ENCODE results near the gene FSIP1. TPM values are rescaled to one million over a fixed set of nuclear protein-coding genes. Genes with fewer than 3 reads are reported as not detected.

FSIP1 gene
- total and polyA plus RNA-seq, 9 of the 15 experiments (the other 6 are each of a cell fraction or from before 2014, with no cell fraction given): 0.07 to 0.51 (median 0.29) TPM

GRCh38 chr15:39782441-39783138 lies at the start of gene FSIP1 (continued):
- TF ChIP-seq TSHZ1 (CRISPR knock-in tag; IDR thresholded peaks at IDR 0.05): no peak
- no peak for TF ChIP-seq ATF6 (CRISPR knock-in tag; IDR thresholded peaks at IDR 0.05)
- no peak for TF ChIP-seq ZEB2 (IDR thresholded peaks at IDR 0.05)
- no peak for TF ChIP-seq ZNF232 (CRISPR knock-in tag; IDR thresholded peaks at IDR 0.05)
- TF ChIP-seq ZNF384 (IDR thresholded peaks at IDR 0.05; ENCODE audit: low read depth, low read length): no peak
- no peak for TF ChIP-seq NR1H2 (CRISPR knock-in tag; IDR thresholded peaks at IDR 0.05)
- TF ChIP-seq NCOA6 (IDR thresholded peaks at IDR 0.05): no peak
- no peak for TF ChIP-seq SNIP1 (IDR thresholded peaks at IDR 0.05; ENCODE audit: low read depth)
- no peak for TF ChIP-seq HINFP (tag; conservative IDR thresholded peaks at IDR 0.05; ENCODE audit: low read depth)
- no peak for TF ChIP-seq XRCC4 (IDR thresholded peaks at IDR 0.05; ENCODE audit: extremely low read depth, insufficient read depth, insufficient read length)
- TF ChIP-seq EP400 (IDR thresholded peaks at IDR 0.05): peak; percentile 65
- TF ChIP-seq CCNT2 (IDR thresholded peaks at IDR 0.05; ENCODE audit: borderline replicate concordance, extremely low read depth, insufficient read length, low read depth, low read length): no peak
- no peak for TF ChIP-seq GATAD2A (IDR thresholded peaks at IDR 0.05)
- peak; percentile 90 for TF ChIP-seq POLR2G (IDR thresholded peaks at IDR 0.05; ENCODE audit: low read depth, low read length)
- TF ChIP-seq LEF1 (IDR thresholded peaks at IDR 0.05): no peak
- TF ChIP-seq ZNF431 (CRISPR knock-in tag; IDR thresholded peaks at IDR 0.05): no peak
- no peak for TF ChIP-seq FOXJ3 (CRISPR knock-in tag; IDR thresholded peaks at IDR 0.05)
- peak; percentile 76 for TF ChIP-seq CC2D1A (IDR thresholded peaks at IDR 0.05)
- 0 out of 2 replicates have a peak, but pooled peaks have one; percentile 32 for TF ChIP-seq GTF2E2 (tag; IDR thresholded peaks at IDR 0.05)
- TF ChIP-seq MCM2 (IDR thresholded peaks at IDR 0.05; ENCODE audit: low read depth): no peak
- TF ChIP-seq HDAC8 (tag; IDR thresholded peaks at IDR 0.05): no peak
- no peak for TF ChIP-seq STAT5B (CRISPR knock-in tag; IDR thresholded peaks at IDR 0.05)
- peak; percentile 87 for TF ChIP-seq KDM5B (IDR thresholded peaks at IDR 0.05; ENCODE audit: insufficient replicate concordance, low read depth, low read length)
- TF ChIP-seq NR2F6 (CRISPR knock-in tag; IDR thresholded peaks at IDR 0.05): no peak
- TF ChIP-seq ZNF184 (CRISPR knock-in tag; IDR thresholded peaks at IDR 0.05): no peak

Data from K562 (cell line).